ENCODE results near the gene TSPAN3.

The TSPAN3 gene

DNA sequence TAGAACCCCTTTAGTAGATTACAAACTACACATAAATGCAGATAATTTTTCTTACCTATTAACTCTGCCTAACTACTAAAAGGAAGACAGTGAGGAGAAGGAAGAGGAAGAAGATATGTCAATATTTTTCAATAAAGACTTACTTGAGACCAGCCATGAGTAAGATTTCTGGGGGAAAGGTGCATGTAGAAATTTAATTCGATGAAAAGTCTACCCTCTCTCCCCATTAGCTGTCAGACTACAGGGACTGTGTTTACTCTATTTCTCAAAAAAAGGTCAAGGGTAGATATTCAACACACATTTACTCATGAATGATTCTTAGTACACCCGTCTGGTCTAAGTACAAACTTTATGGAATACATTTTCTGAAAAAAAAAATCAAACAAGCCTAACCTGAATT lies 6.8 kb downstream of the TSPAN3 start:
- no peak overlapping the region for H3K27ac ChIP-seq
- TF ChIP-seq, protein P1, sequence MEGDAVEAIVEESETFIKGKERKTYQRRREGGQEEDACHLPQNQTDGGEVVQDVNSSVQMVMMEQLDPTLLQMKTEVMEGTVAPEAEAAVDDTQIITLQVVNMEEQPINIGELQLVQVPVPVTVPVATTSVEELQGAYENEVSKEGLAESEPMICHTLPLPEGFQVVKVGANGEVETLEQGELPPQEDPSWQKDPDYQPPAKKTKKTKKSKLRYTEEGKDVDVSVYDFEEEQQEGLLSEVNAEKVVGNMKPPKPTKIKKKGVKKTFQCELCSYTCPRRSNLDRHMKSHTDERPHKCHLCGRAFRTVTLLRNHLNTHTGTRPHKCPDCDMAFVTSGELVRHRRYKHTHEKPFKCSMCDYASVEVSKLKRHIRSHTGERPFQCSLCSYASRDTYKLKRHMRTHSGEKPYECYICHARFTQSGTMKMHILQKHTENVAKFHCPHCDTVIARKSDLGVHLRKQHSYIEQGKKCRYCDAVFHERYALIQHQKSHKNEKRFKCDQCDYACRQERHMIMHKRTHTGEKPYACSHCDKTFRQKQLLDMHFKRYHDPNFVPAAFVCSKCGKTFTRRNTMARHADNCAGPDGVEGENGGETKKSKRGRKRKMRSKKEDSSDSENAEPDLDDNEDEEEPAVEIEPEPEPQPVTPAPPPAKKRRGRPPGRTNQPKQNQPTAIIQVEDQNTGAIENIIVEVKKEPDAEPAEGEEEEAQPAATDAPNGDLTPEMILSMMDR (IDR thresholded peaks at IDR 0.05), result no peak
- TF ChIP-seq ZFX (IDR thresholded peaks at IDR 0.05; ENCODE audit: borderline replicate concordance), result no peak

DNA sequence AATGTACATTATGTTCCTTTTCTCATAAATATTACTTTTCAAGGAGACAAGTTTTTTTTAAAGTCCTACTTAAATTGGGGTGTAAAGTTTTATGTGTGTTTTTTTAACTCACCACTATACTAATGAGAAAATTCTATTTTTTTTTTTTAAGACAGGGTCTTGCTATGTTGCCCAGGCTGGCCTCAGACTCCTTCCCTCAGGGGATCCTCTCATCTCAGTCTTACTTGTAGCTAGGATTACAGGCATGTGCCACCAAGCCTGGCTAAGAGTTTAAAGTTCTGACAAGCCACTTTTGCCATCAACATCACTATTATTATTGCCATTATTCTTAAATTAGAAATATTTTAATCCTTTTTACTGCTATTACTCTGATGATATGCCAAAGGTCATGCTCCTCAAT lies 7.7 kb downstream of the TSPAN3 start:
- no peak overlapping the region for H3K27ac ChIP-seq
- TF ChIP-seq, protein P1 (IDR thresholded peaks at IDR 0.05), result no peak
- no peak for TF ChIP-seq ZFX (IDR thresholded peaks at IDR 0.05; ENCODE audit: borderline replicate concordance)

- TF ChIP-seq ZFX (IDR thresholded peaks at IDR 0.05; ENCODE audit: borderline replicate concordance), result no peak
- TF ChIP-seq, protein P1 (IDR thresholded peaks at IDR 0.05), result no peak
- H3K27ac ChIP-seq, result no peak overlapping the region
Observed at GRCh38 chr15:77060546-77060945, 10.4 kb downstream of the TSPAN3 start.

GRCh38 chr15:77059786-77060361 lies 11.0 kb downstream of the TSPAN3 start:
- H3K27ac ChIP-seq, result no peak overlapping the region
- TF ChIP-seq, protein P1 (IDR thresholded peaks at IDR 0.05), result no peak
- no peak for TF ChIP-seq ZFX (IDR thresholded peaks at IDR 0.05; ENCODE audit: borderline replicate concordance)

- TF ChIP-seq ZFX (IDR thresholded peaks at IDR 0.05; ENCODE audit: borderline replicate concordance), result no peak
- TF ChIP-seq, protein P1 (IDR thresholded peaks at IDR 0.05), result no peak
- H3K27ac ChIP-seq, result no peak overlapping the region
Observed at GRCh38 chr15:77058468-77058867, 12.4 kb downstream of the TSPAN3 start.

- no peak overlapping the region for H3K27ac ChIP-seq
- no peak for TF ChIP-seq ZFX (IDR thresholded peaks at IDR 0.05; ENCODE audit: borderline replicate concordance)
Observed at GRCh38 chr15:77057685-77058084, 13.2 kb downstream of the TSPAN3 start.

DNA sequence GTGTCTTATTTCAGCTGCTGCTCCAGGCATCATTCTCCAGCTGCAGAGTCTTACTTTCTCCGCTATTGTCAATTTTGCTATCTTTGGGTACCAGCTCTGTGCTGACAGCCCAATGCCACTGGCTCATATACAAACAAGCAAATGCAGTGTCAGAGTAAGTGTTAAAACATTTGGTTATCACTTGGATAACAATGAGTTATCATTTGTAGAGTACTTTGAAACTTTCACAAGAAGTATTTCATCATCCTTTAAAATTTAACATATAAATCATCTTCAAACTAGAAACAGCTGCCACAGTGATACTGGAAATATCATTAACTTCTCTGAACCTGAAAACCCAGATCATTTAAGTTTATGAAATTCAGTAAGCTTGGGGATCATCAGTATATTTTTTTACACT lies 13.8 kb downstream of the TSPAN3 start:
- H3K27ac ChIP-seq, result no peak overlapping the region
- TF ChIP-seq ZFX (IDR thresholded peaks at IDR 0.05; ENCODE audit: borderline replicate concordance), result no peak
- TF ChIP-seq, protein P1 (IDR thresholded peaks at IDR 0.05), result no peak

DNA sequence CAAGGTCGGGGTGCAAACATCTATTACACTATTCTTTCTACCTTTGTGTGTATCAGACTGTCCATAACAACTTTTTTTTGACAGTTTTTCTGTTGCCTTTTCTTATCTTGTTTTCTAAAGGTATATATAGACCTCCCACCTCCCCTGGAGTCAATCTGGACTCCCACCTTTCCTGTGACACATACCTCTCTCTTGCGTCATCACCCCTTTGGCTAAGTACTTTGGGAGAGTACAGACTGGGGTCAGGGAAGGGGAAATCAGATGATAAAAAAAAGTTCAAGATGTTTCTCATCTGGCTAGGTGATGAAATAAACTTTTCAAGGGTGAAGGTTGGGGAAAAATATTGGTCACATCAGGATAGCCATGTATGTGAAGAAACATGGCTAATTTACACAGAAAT lies 17.2 kb downstream of the TSPAN3 start:
- no peak overlapping the region for H3K27ac ChIP-seq
- TF ChIP-seq, protein P1 (IDR thresholded peaks at IDR 0.05), result no peak
- no peak for TF ChIP-seq ZFX (IDR thresholded peaks at IDR 0.05; ENCODE audit: borderline replicate concordance)
